K562 (cell line): ENCODE measurements around the gene EXOSC9. TPM values are rescaled to one million over a fixed set of nuclear protein-coding genes. Genes with fewer than 3 reads are reported as not detected.

Source experiments
- CBX5 ChIP-seq: IDR thresholded peaks from 2 replicates; pipeline ENCODE4 v1.6.1; 2014; ENCODE audit warnings: low read depth, borderline replicate concordance
- CBX8 ChIP-seq: fragments of 200-600 bp; sonication (generic); IDR thresholded peaks from 2 replicates; pipeline ENCODE4 v1.6.1; 2012; ENCODE audit warnings: borderline replicate concordance, mixed run types, low read depth, mild to moderate bottlenecking, moderate library complexity, mixed read lengths, low read length, control low read depth, inconsistent platforms; ENCODE audit not compliant: poor library complexity, severe bottlenecking; ENCODE audit errors: extremely low read depth
- CXXC5 ChIP-seq: fragments of 250-450 bp; sonication (Bioruptor Pico); IDR thresholded peaks from 2 replicates; pipeline ENCODE4 v1.8.0; 2022; ENCODE audit warnings: inconsistent platforms, mild to moderate bottlenecking, moderate library complexity
- E2F1 ChIP-seq: sonication (generic); formaldehyde crosslinking; IDR thresholded peaks from 2 replicates; pipeline ENCODE4 v1.8.1; 2023; ENCODE audit warnings: mild to moderate bottlenecking, missing genetic modification reagents, moderate library complexity
- ELF1 ChIP-seq: fragments of 200-800 bp; sonication (Bioruptor generic); IDR thresholded peaks from 2 replicates; pipeline ENCODE4 v1.6.1; 2016; ENCODE audit warnings: missing genetic modification characterization, missing compliant biosample characterization
- EP300 ChIP-seq: IDR thresholded peaks from 2 replicates; pipeline ENCODE4 v1.6.1; 2012; ENCODE audit warnings: low read length, improper control_type of control experiment
- ERF ChIP-seq: fragments of 450-650 bp; formaldehyde crosslinking; IDR thresholded peaks from 2 replicates; pipeline ENCODE4 v1.4.0; 2020; ENCODE audit warnings: mild to moderate bottlenecking, mixed read lengths
- HDAC2 ChIP-seq: fragments of 450-650 bp; IDR thresholded peaks from 2 replicates; pipeline ENCODE4 v1.6.1; 2016; ENCODE audit warnings: mild to moderate bottlenecking
- HNRNPLL ChIP-seq: fragments of 200-400 bp; formaldehyde crosslinking; IDR thresholded peaks from 2 replicates; pipeline ENCODE4 v1.6.1; 2017; ENCODE audit warnings: low read length, low read depth, mild to moderate bottlenecking; ENCODE audit not compliant: poor library complexity, severe bottlenecking
- LARP7 ChIP-seq: fragments of 450-650 bp; IDR thresholded peaks from 2 replicates; pipeline ENCODE4 v1.6.1; 2016
- MCM5 ChIP-seq: fragments of 450-650 bp; IDR thresholded peaks from 2 replicates; pipeline ENCODE4 v1.6.1; 2016; ENCODE audit warnings: low read depth
- NR2C2 ChIP-seq, 2 experiments: fragments of 200-800 bp in 1 of 2; sonication (Bioruptor generic) in 1 of 2; sonication (generic) in 1 of 2; formaldehyde crosslinking in 1 of 2; IDR thresholded peaks; 2 replicates each; pipeline versions ENCODE4 v1.6.1 to v1.8.0; 2016 to 2022; ENCODE audit warnings: mild to moderate bottlenecking in 1 of 2, missing compliant biosample characterization in 1 of 2, missing genetic modification characterization in 1 of 2, missing genetic modification reagents in 1 of 2
- POLR2AphosphoS5 ChIP-seq: IDR thresholded peaks from 2 replicates; pipeline ENCODE4 v1.6.1; 2011; ENCODE audit warnings: mild to moderate bottlenecking, low read depth, low read length, moderate library complexity; ENCODE audit not compliant: control insufficient read depth, insufficient read depth
- POLR2B ChIP-seq: fragments of 450-650 bp; IDR thresholded peaks from 2 replicates; pipeline ENCODE4 v1.6.1; 2018; ENCODE audit warnings: low read depth; ENCODE audit not compliant: partially characterized antibody
- POLR3G ChIP-seq: IDR thresholded peaks from 2 replicates; pipeline ENCODE4 v1.6.1; 2011; ENCODE audit not compliant: insufficient read length, insufficient replicate concordance; ENCODE audit errors: extremely low read depth
- RAD21 ChIP-seq, 2 experiments: fragments of 250-450 bp in 1 of 2; fragments of 450-650 bp in 1 of 2; sonication (Bioruptor Pico) in 1 of 2; formaldehyde crosslinking in 1 of 2; IDR thresholded peaks in 1 of 2; conservative IDR thresholded peaks in 1 of 2; 2 replicates each; pipeline versions ENCODE4 v1.4.0 to v1.8.0; 2020 to 2022; ENCODE audit warnings: mild to moderate bottlenecking in 2 of 2, moderate library complexity in 1 of 2
- RBM39 ChIP-seq: fragments of 200-400 bp; formaldehyde crosslinking; optimal IDR thresholded peaks from 2 replicates; pipeline ENCODE3; 2018; ENCODE audit warnings: low read depth, low read length
- RUNX1 ChIP-seq: sonication (generic); IDR thresholded peaks from 2 replicates; pipeline ENCODE4 v1.6.1; 2016; ENCODE audit warnings: antibody characterized with exemption, low read depth
- SAP30 ChIP-seq: fragments of 200-600 bp; sonication (generic); IDR thresholded peaks from 2 replicates; pipeline ENCODE4 v1.6.1; 2012; ENCODE audit warnings: borderline replicate concordance, low read depth, mild to moderate bottlenecking, moderate library complexity, low read length, control low read depth, inconsistent platforms; ENCODE audit not compliant: insufficient read depth, poor library complexity, severe bottlenecking
- SIN3B ChIP-seq: fragments of 450-650 bp; IDR thresholded peaks from 2 replicates; pipeline ENCODE4 v1.6.1; 2017; ENCODE audit warnings: low read depth, mild to moderate bottlenecking, moderate library complexity
- SMAD3 ChIP-seq: fragments of 450-650 bp; formaldehyde crosslinking; conservative IDR thresholded peaks from 2 replicates; pipeline ENCODE4 v1.4.0; 2020; ENCODE audit warnings: mild to moderate bottlenecking
- ZBTB2 ChIP-seq: fragments of 450-650 bp; IDR thresholded peaks from 2 replicates; pipeline ENCODE4 v1.6.1; 2016; ENCODE audit warnings: antibody characterized with exemption
- ZFP91 ChIP-seq: sonication (generic); formaldehyde crosslinking; IDR thresholded peaks from 2 replicates; pipeline ENCODE4 v1.8.0; 2022; ENCODE audit warnings: mild to moderate bottlenecking, missing genetic modification reagents
- ZNF699 ChIP-seq: fragments of 250-450 bp; sonication (Bioruptor Pico); IDR thresholded peaks from 2 replicates; pipeline ENCODE4 v1.8.0; 2021; ENCODE audit warnings: mild to moderate bottlenecking, moderate library complexity; ENCODE audit not compliant: insufficient replicate concordance
- polyA plus RNA-seq, 8 experiments: library from polyadenylated mRNA; depleted of rRNA in 4 of 8; stranded (reverse) in 5 of 8; unstranded in 3 of 8; fragments of >200 nt; fragmentation: Nextera tagmentation in 2 of 8; fragmentation: Illumina TruSeq in 1 of 8; extraction: Ambion mirVana in 2 of 8; extraction: Trizol in 1 of 8; gene quantifications; 2 replicates each; pipeline versions ENCODE4 v1.2.1 to v1.2.3, GENCODE V29; 2011 to 2014; ENCODE audit warnings: inconsistent platforms in 1 of 8, missing spikeins in 1 of 8
- total RNA-seq, 7 experiments: library from RNA; depleted of rRNA in 6 of 7; stranded (reverse); fragments of >200 nt in 6 of 7; fragmentation: Illumina TruSeq in 2 of 7; extraction: Trizol in 2 of 7; gene quantifications; 2 replicates each; pipeline versions ENCODE4 v1.2.1 to v1.2.3, GENCODE V29; 2011 to 2021; ENCODE audit warnings: low replicate concordance in 1 of 7

EXOSC9 gene
- total and polyA plus RNA-seq, 9 of the 15 experiments (the other 6 are each of a cell fraction or from before 2014, with no cell fraction given) = 64.7 to 166 (median 115) TPM

- TF ChIP-seq RBM39 = no peak
- TF ChIP-seq POLR3G = no peak
- TF ChIP-seq SAP30 = peak; percentile 100
- TF ChIP-seq RAD21 (CRISPR knock-in tag; conservative IDR thresholded peaks at IDR 0.05 in 1 of 2, IDR thresholded peaks at IDR 0.05 in 1 of 2) = no peak
- TF ChIP-seq NR2C2 (CRISPR knock-in tag; IDR thresholded peaks at IDR 0.05) = peak; percentile 66
- TF ChIP-seq NR2C2 (tag; IDR thresholded peaks at IDR 0.05) = peak; percentile 74
- TF ChIP-seq ELF1 (tag) = peak; percentile 72
- TF ChIP-seq ERF (CRISPR knock-in tag) = no peak
- TF ChIP-seq LARP7 = peak; percentile 32; the same call in 1 of the 2 replicates
- TF ChIP-seq MCM5 = no peak
- peak; percentile 50; the same call in 1 of the 2 replicates for TF ChIP-seq EP300
- TF ChIP-seq HDAC2 = peak; percentile 54; the same call in 1 of the 2 replicates
- no peak for TF ChIP-seq CBX5
- peak; percentile 13; the same call in 1 of the 2 replicates for TF ChIP-seq ZFP91 (CRISPR knock-in tag)
- TF ChIP-seq SIN3B = peak; percentile 91
- TF ChIP-seq ZBTB2 = no peak
- peak; percentile 95 for TF ChIP-seq POLR2AphosphoS5
- TF ChIP-seq SMAD3 (CRISPR knock-in tag) = no peak
- TF ChIP-seq E2F1 (CRISPR knock-in tag) = peak; percentile 97
- TF ChIP-seq CBX8 = no peak
- peak; percentile 38 for TF ChIP-seq HNRNPLL
- TF ChIP-seq ZNF699 (CRISPR knock-in tag) = no peak
- TF ChIP-seq RUNX1 = 0 out of 2 replicates have a peak, but pooled peaks have one; percentile 54
- peak; percentile 86 for TF ChIP-seq CXXC5 (CRISPR knock-in tag)
- TF ChIP-seq POLR2B = peak; percentile 85
Measured at GRCh38 chr4:121823505-121824170, 22.5 kb downstream of the EXOSC9 start, which contains the start of gene CCNA2 (continued).
